Hematopoietic multipotent progenitor cell treated with erythropoietin and hydrocortisone succinate and interleukin-3 and kit ligand, for 4 days (in vitro differentiated cells): ENCODE data around the gene MYH1.

Source experiments
- DNase-seq: peaks from one replicate; pipeline ENCODE4 v3.0.0-alpha.2; 2015

Gene MYH1

GRCh38 chr17:10477701-10478100 lies 40.6 kb downstream of the MYH1 start:
- no peak for DNase-seq

GRCh38 chr17:10474536-10474935 lies 43.8 kb downstream of the MYH1 start:
- no peak for DNase-seq

- DNase-seq = no peak
Measured at GRCh38 chr17:10471858-10472257, 46.5 kb downstream of the MYH1 start.

- no peak for DNase-seq
Measured at GRCh38 chr17:10469459-10469858, 48.9 kb downstream of the MYH1 start, which contains the start of gene MYH4. Gene MYH4, minus strand, starts transcription at chr17:10469559. Its CDS starts 2,814 bp downstream, at chr17:10466745.

- peak; percentile 1 for DNase-seq
Measured at GRCh38 chr17:10463402-10463801, 54.9 kb downstream of the MYH1 start.

- DNase-seq = no peak
Measured at GRCh38 chr17:10460062-10460461, 58.3 kb downstream of the MYH1 start.

- no peak for DNase-seq
Measured at GRCh38 chr17:10458701-10459100, 59.6 kb downstream of the MYH1 start.

GRCh38 chr17:10457952-10458351 lies 60.4 kb downstream of the MYH1 start:
- DNase-seq = no peak

- peak; percentile 18 for DNase-seq
Measured at GRCh38 chr17:10447026-10447931, 71.1 kb downstream of the MYH1 start.
